ENCODE data around the gene FBXL4.

DNA sequence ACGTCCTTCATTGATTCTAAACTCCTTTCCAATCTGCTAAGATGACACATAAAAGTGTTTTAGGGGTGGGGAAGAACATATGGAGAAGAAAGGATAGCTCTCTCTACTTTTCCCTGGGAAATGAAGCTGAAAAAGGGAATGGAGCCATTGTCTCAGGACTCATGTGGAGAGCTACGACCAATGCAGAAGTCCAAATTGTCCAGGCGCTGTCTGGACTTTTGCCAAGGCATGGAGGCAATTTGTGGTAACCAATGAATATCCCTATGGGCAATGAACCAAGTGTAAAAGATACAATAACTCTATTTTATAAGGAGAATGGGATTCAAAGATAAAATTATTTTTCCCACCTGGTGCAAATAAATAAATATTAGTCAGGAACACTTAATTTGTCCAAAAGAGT, 16.1 kb downstream of the FBXL4 start:
- TF ChIP-seq, protein P1, sequence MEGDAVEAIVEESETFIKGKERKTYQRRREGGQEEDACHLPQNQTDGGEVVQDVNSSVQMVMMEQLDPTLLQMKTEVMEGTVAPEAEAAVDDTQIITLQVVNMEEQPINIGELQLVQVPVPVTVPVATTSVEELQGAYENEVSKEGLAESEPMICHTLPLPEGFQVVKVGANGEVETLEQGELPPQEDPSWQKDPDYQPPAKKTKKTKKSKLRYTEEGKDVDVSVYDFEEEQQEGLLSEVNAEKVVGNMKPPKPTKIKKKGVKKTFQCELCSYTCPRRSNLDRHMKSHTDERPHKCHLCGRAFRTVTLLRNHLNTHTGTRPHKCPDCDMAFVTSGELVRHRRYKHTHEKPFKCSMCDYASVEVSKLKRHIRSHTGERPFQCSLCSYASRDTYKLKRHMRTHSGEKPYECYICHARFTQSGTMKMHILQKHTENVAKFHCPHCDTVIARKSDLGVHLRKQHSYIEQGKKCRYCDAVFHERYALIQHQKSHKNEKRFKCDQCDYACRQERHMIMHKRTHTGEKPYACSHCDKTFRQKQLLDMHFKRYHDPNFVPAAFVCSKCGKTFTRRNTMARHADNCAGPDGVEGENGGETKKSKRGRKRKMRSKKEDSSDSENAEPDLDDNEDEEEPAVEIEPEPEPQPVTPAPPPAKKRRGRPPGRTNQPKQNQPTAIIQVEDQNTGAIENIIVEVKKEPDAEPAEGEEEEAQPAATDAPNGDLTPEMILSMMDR (IDR thresholded peaks at IDR 0.05; ENCODE audit: low read depth, low read length, poor library complexity, severe bottlenecking), result no peak
- TF ChIP-seq EZH2phosphoT487 (IDR thresholded peaks at IDR 0.05; ENCODE audit: borderline replicate concordance, low read length), result no peak
